Measurements from ENCODE around the gene AZU1. TPM values are rescaled to one million over a fixed set of nuclear protein-coding genes. Genes with fewer than 3 reads are reported as not detected.
"Not testable (repeated sequence)": the region's sequence is repeated elsewhere in the genome, so short reads cannot be mapped to it uniquely, and the experiment has no call there.

AZU1 gene
- total RNA-seq, 1 experiment from 2014 or later, result 1.6 TPM

- no peak overlapping the region for H3K18ac ChIP-seq (ENCODE audit: insufficient read length, low read depth, low read length)
- H3K27me3 Mint-ChIP-seq (ENCODE audit: low read depth), result peaks cover 22% of the 10 kb centered on the region
- no peak overlapping the region for H3K4me3 Mint-ChIP-seq
- no peaks in the 10 kb centered on the region for H3K9me3 ChIP-seq (ENCODE audit: control insufficient read depth, low read depth, low read length)
- no peak overlapping the region for H3K23ac ChIP-seq (ENCODE audit: insufficient read length, low read depth, low read length)
- no CpG with 5 or more reads among the region's 67 CpGs for WGBS (ENCODE audit: extremely low coverage, insufficient read length, low lambda C conversion rate)
- no peak overlapping the region for H3K4me2 ChIP-seq (ENCODE audit: insufficient read depth, insufficient read length, low read length)
- DNase-seq, result no peak
- no peaks in the 10 kb centered on the region for H3K79me2 ChIP-seq (ENCODE audit: insufficient read depth, low read length)
- H3K27ac Mint-ChIP-seq, result no peak overlapping the region
- H3T11ph ChIP-seq (ENCODE audit: low read length), result no peak overlapping the region
- H3K9ac ChIP-seq (ENCODE audit: extremely low read depth, insufficient read length, low read length), result no peak overlapping the region
- H4K5ac ChIP-seq (ENCODE audit: insufficient read length, low read depth, low read length), result no peak overlapping the region
- no peak overlapping the region for H2BK20ac ChIP-seq (ENCODE audit: low read depth, low read length, poor library complexity, severe bottlenecking)
- no peaks in the 10 kb centered on the region; a peak in 2 of 5 replicates for H3K9me3 Mint-ChIP-seq
- no peaks in the 10 kb centered on the region for H3K79me1 ChIP-seq (ENCODE audit: insufficient read depth, low read depth, low read length, poor library complexity, severe bottlenecking)
- no peaks in the 10 kb centered on the region for H3K4me1 Mint-ChIP-seq
- no peaks in the 10 kb centered on the region for H3K36me3 Mint-ChIP-seq (ENCODE audit: insufficient read depth in 1 of 3, low read depth in 3 of 3)
- no peak overlapping the region for H2AK5ac ChIP-seq (ENCODE audit: insufficient read length, low read length)
- H3K27me3 ChIP-seq (ENCODE audit: insufficient read depth, low read length), result no peaks in the 10 kb centered on the region
- no peaks in the 10 kb centered on the region for H3K4me1 ChIP-seq (ENCODE audit: insufficient read depth, low read length)
- no peak for TF ChIP-seq CTCF (conservative IDR thresholded peaks at IDR 0.05)
- H3K27ac ChIP-seq (ENCODE audit: insufficient read length, low read depth, low read length), result no peak overlapping the region
- H2BK5ac ChIP-seq (ENCODE audit: insufficient read length, low read length), result no peak overlapping the region
- no peak overlapping the region for H3K14ac ChIP-seq (ENCODE audit: insufficient read depth, low read length)
- H4K91ac ChIP-seq (ENCODE audit: insufficient read length, low read depth, low read length), result no peak overlapping the region
- no peak overlapping the region for H2BK12ac ChIP-seq (ENCODE audit: insufficient read length, low read depth, low read length)
- H4K8ac ChIP-seq (replicated peaks; ENCODE audit: insufficient read length, low read depth, low read length), result no peak overlapping the region
- H2AFZ ChIP-seq (ENCODE audit: low read length), result no peak overlapping the region
- no peak overlapping the region for H2BK120ac ChIP-seq (ENCODE audit: low read depth, low read length, poor library complexity, severe bottlenecking)
- no peaks in the 10 kb centered on the region for H4K20me1 ChIP-seq (ENCODE audit: control insufficient read depth, insufficient read depth, insufficient read length)
- H3K4ac ChIP-seq (ENCODE audit: low read depth, low read length), result no peak overlapping the region
- no peaks in the 10 kb centered on the region for H3K23me2 ChIP-seq (ENCODE audit: insufficient read length, low read depth, low read length, poor library complexity, severe bottlenecking)
- no peak overlapping the region for H3K56ac ChIP-seq (ENCODE audit: insufficient read length, low read depth, low read length)
- no peak overlapping the region for H2BK15ac ChIP-seq (ENCODE audit: low read depth, low read length)
Measured at GRCh38 chr19:853014-853585, 25.5 kb downstream of the AZU1 start.

DNA sequence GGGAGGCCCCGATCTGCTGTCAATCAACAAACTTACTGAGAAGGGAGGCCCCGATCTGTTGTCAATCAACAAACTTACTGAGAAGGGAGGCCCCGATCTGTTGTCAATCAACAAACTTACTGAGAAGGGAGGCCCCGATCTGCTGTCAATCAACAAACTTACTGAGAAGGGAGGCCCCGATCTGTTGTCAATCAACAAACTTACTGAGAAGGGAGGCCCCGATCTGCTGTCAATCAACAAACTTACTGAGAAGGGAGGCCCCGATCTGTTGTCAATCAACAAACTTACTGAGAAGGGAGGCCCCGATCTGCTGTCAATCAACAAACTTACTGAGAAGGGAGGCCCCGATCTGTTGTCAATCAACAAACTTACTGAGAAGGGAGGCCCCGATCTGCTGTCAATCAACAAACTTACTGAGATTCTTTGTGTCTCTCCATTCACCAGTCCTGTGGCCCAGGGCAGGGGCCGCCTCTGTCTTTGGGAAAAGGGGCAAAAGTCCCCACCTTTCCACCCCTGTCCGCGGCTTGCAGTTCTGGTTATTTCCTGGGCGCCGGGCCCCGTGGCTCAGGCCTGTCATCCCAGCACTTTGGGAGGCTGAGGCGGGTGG lies 26.1 kb downstream of the AZU1 start:
- not testable (repeated sequence) for H3K27me3 ChIP-seq (ENCODE audit: insufficient read depth, low read length); H2AFZ ChIP-seq (ENCODE audit: low read length); H3K14ac ChIP-seq (ENCODE audit: insufficient read depth, low read length); H2AK5ac ChIP-seq (ENCODE audit: insufficient read length, low read length); H3K9ac ChIP-seq (ENCODE audit: extremely low read depth, insufficient read length, low read length); H3T11ph ChIP-seq (ENCODE audit: low read length); H3K18ac ChIP-seq (ENCODE audit: insufficient read length, low read depth, low read length); H2BK5ac ChIP-seq (ENCODE audit: insufficient read length, low read length); H4K8ac ChIP-seq (replicated peaks; ENCODE audit: insufficient read length, low read depth, low read length); H2BK12ac ChIP-seq (ENCODE audit: insufficient read length, low read depth, low read length); H3K4me3 Mint-ChIP-seq; H4K91ac ChIP-seq (ENCODE audit: insufficient read length, low read depth, low read length); H3K79me1 ChIP-seq (ENCODE audit: insufficient read depth, low read depth, low read length, poor library complexity, severe bottlenecking); H3K27ac Mint-ChIP-seq; H3K27ac ChIP-seq (ENCODE audit: insufficient read length, low read depth, low read length); H3K36me3 Mint-ChIP-seq (ENCODE audit: insufficient read depth in 1 of 3, low read depth in 3 of 3); H3K79me2 ChIP-seq (ENCODE audit: insufficient read depth, low read length); H3K4me2 ChIP-seq (ENCODE audit: insufficient read depth, insufficient read length, low read length); H3K56ac ChIP-seq (ENCODE audit: insufficient read length, low read depth, low read length); H4K5ac ChIP-seq (ENCODE audit: insufficient read length, low read depth, low read length); H2BK20ac ChIP-seq (ENCODE audit: low read depth, low read length, poor library complexity, severe bottlenecking); H2BK120ac ChIP-seq (ENCODE audit: low read depth, low read length, poor library complexity, severe bottlenecking); H3K23ac ChIP-seq (ENCODE audit: insufficient read length, low read depth, low read length); H3K4ac ChIP-seq (ENCODE audit: low read depth, low read length); H3K4me1 Mint-ChIP-seq; H3K9me3 Mint-ChIP-seq; H3K4me1 ChIP-seq (ENCODE audit: insufficient read depth, low read length); H4K20me1 ChIP-seq (ENCODE audit: control insufficient read depth, insufficient read depth, insufficient read length); H3K23me2 ChIP-seq (ENCODE audit: insufficient read length, low read depth, low read length, poor library complexity, severe bottlenecking); H3K9me3 ChIP-seq (ENCODE audit: control insufficient read depth, low read depth, low read length); H2BK15ac ChIP-seq (ENCODE audit: low read depth, low read length); DNase-seq
- no CpG with 5 or more reads among the region's 17 CpGs for WGBS (ENCODE audit: extremely low coverage, insufficient read length, low lambda C conversion rate)
- peaks cover 23% of the 10 kb centered on the region for H3K27me3 Mint-ChIP-seq (ENCODE audit: low read depth)
